Activated CD8-positive, alpha-beta memory T cell treated with anti-CD3 and anti-CD28 coated beads, Interleukin-2, amount 50 U/mL, for 24 hours (primary cell): ENCODE data around the gene CAPZB.

Experiments
- DNase-seq: peaks from one replicate; pipeline ENCODE4 v3.0.0-alpha.2; 2020; ENCODE audit errors: extremely low read depth

The CAPZB gene

DNA sequence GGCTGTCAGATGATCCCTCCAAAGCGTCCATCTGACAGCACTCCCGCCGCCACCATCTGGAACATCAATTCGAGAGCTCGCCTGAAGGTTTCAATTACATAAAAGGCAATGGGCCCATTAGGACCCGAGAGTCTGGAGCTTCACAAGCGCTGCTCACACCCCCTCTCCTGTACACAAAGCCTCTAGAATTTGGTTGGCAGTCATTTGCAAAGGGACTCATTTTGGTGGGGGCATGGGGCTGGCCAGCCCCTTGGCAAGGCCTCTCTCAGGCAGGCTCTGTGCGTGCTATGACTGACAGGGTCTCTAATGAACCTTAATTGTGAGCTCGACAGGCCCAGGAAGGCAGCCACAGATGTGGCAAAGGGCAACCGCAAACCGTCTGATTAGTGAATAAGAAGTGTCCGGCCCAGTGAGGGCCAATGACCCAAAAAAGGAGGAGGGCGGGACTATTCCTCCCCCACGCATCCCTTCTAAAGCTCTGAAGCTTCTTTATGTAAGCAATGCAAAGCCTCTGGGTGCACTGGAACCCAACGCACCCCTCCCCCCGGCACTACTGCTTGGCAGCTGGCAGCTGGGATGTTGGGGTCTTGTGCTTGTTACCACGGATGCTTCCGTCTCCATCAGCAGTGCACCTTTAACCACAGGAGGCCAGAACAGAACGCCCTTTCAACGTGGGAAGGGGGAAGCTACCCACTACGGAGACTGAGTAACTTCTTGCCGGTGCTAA lies 79.4 kb downstream of the CAPZB start:
- DNase-seq, result no peak

- DNase-seq, result no peak
Measured at GRCh38 chr1:19405195-19405760, 80.1 kb downstream of the CAPZB start.

DNA sequence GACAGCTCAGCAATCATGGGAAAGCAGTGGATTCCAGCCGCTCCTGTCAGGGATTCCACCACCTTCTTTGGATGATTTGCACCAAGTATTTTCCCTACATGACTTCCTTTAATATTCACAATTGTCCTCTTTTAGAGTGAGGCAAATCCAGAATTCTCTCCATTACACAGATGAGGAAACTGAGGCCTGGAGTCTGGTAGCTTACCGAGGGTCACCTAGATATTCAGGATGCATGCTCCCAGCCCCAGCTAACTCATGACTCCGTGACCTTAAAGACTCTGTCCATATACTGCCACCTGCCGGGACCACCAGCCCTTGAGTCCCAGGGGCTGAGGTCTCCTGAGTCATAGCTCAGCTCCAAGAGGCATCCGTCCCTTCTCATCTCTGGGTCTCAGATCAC lies 80.6 kb downstream of the CAPZB start:
- DNase-seq, result no peak

DNA sequence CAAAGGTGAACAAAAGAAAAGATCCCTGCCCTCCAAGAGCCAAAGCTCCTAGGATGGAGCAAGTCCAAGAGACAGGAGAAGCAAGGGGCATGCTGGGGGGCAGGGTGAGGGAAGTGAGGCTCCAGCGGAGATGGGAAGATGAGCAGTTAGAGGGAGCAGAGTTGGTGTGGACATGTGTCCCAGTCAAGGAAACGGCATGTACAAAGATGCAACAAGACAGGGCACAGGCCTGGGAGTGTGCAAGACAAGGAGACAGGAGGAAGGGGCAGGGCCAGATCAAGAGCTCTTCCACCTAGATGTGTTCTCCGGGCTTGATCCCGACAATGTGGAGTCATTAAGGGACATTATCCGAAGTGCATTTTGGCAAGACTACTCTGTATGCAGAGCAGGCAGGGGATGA lies 82.1 kb downstream of the CAPZB start:
- no peak for DNase-seq

DNA sequence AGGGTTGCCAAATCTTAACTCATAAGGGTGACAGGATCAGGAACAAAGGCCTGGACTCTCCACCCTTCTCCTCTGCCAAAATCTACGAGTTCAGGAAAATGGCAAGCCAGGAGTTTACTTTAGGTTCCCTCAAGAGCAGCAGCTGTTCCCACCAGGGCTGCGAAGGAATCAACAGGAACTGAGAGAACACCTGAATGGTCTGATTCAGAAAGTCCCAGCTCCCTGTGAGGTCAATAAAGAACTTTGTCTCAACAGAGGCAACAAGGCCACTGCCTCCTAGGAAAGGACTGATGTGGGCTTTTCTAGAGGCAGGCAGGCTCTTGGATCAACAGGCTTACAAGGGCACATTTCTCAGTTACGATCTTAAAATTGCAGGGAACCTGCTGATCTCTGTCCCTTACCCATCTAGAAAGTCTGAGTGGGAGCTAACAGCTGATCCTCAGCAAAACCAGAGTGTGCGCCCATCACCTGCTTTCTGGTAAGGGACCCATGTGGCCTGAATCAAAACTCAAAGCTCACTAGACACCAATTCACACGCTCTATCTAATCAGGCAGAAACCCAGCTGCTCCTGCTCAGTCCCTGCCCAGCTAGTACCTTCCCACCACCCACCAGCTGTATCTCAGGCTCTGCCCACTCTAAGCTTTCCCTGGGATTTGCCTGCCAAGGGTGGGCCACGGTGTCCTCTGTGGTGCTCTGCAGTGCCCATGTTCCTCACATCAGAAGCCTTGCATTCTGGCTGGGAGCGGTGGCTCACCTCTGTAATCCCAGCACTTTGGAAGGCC lies 83.1 kb downstream of the CAPZB start:
- DNase-seq, result no peak

GRCh38 chr1:19401535-19401889 lies 83.8 kb downstream of the CAPZB start:
- DNase-seq, result no peak

- no peak for DNase-seq
Measured at GRCh38 chr1:19400875-19401534, 84.3 kb downstream of the CAPZB start.

- DNase-seq, result no peak
Measured at GRCh38 chr1:19400192-19400611, 85.1 kb downstream of the CAPZB start.

DNA sequence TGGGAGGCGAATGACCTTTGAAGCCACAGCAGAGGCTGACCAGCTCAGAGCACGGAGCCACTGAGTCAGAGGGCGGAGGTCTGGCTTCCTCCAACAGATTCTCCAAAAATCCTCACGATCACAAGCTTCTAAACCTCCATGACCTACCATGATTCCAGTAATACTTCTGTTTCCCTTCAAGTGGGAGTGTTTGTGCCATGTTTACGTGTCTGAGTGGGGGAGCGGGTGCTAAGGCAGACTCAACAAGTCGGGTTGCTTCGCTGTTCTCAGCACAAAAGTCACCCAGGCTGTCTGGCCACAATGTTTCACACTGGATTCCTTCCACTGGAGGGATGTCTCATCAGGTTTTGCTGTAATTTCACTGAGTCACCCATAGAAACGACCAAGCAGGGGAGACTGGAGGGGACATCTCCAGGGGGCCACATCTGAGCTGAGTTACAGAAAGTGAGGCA lies 87.0 kb downstream of the CAPZB start:
- no peak for DNase-seq

DNA sequence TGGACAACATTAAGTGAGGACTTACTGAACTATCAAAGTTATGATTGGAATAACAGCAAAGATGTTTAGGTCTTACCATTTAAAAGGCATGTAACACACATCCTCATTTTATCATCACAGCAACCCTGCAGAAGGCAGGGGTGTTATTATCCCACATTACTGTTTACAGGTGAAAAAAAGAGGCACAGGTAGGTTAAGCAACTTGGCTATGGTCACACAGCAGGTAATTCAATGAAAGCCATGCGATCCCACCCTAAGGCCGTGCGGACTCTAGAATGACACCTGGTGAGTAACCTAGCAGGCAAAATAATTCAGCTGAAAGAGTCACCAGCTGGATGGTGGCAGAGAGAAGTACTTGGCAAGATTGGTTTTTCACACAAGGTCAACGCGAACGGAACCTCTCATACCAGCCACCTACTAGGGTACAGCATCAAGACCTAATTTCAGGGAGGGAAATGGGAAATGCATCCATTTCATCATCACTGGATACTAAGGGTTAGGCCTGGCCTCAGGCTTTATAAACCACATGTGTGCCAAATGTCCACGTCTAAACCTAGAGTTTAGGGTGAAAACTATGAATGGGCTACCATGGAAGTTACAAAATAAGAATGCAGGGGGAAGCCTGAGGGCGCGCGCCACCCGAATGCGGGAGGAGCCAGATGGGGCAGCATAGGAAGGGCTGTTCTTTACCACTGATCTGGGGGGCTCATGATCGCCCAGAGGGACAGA lies 88.0 kb downstream of the CAPZB start:
- no peak for DNase-seq

DNA sequence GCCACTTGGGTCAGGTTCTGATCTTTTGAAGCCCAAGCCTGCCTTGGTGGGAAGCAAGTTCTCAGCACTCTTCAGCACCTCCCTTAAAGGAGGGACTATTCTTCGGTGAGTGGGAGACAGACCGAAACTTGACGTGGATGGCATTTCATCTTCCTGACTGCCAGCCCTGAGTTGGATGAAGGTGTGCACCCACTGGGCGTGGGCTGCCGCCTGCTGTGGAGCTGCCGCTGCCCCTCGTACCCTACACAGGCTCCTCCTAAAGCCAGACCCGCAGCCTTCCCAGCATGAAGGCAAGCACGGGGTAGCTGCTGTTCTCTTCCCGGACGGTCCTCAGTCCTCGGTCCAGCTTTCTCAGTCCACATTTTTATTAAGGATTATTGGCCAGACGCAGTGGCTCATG lies 89.1 kb downstream of the CAPZB start:
- no peak for DNase-seq

GRCh38 chr1:19395678-19396192 lies 89.6 kb downstream of the CAPZB start:
- no peak for DNase-seq

DNA sequence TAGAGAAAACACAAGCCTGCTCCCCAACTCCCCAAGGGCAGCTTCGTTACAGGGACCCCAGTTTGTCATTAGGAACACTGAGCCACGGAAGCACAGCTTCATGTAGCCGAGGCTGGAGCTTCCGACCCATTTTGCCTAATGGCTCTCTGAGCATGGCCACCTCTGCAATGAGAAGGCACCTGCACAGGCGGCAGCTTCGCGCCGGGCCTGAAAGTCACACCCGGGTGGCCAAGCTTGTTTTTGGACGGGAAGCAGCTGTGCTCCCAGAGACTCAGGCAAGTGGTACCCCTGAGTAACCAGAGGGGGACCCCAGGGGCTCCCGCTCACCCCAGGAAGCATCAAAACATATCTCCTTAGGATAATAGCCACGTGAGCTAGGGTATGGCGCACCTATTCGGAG lies 92.3 kb downstream of the CAPZB start:
- DNase-seq, result no peak

GRCh38 chr1:19392221-19392620 lies 93.1 kb downstream of the CAPZB start:
- no peak for DNase-seq

- DNase-seq, result no peak
Measured at GRCh38 chr1:19391596-19391981, 93.8 kb downstream of the CAPZB start.

DNA sequence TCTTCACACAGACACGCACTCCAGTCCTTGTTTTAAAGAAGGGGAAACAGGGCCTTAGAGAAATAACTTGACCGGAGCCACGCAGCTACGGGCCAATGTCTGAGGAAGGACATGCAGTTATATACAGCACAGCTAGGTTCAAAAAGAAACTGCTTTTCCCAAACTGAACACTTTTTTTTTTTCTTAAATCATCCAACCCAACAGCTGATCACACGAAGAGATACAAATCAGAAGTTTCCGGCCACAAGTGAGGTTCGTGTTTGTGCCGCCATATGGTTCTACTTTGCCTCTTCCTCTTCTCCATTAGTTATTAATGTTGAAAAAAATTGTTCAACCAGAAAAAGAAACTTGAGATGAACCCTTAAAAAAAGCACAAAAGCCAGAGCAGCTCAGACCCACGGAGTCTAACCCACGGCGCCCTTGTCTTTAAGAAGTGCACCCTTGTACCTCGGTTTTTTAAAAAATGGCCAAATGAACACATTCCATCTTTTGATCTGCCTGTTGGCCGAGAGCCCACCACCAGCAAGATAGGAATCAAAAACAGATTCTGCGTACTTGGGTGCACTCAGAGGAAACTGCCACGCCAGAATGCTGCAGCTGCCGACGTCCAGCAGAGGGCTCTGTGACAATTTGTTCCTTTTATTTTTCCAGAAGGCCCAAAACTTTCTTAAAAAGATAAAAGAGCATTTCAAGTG lies 94.3 kb downstream of the CAPZB start:
- peak; percentile 21 for DNase-seq

DNA sequence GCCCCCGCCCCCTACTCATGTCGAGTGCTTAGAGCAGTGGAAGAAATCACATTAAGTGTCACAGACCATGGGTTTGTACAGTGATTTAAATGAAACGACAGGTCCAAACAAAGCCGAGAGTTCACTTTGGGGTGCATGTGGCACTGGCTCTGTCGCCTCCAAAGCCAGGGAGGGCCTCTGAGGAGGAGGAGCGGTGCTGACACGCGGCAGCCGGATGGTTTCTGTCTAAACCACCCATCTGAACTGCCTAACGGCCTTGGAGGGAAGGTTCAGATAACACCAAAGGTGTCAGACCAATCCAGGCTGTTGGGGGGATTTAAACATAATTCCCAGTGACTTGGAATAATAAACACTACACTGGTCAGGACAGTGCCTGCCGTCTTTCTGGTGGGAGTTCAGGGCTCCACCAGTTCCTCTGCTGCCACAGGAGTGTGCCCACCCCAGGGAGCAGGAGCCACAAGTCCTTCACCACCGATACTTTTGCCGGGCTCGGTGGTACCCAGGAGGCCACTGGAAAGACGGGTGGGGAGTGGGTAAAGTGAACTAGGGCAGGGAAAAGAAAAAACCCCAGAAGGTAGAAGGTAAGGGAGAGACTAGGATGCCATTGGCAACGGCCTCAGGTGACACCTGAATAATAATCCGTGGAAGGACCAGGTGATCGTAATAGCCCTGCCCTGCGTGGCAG lies 95.0 kb downstream of the CAPZB start:
- DNase-seq, result no peak

DNA sequence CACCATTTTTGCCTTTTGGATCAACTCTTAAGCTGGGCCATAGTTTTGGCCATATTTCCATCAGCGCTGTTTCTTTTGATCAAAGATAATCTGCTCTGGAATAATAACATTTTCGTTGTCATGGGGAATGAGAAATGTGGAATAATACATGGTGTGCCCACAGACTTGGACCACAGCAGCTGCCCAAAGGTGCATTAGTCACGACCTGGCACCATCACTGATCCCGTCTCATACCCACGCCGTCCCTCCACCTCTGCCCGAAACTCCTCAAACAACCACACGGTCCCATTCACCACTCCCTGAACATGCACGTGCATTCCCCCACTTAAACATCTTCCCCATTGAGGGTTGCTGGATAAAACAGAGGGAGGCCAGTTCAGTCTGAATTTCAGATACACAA lies 96.4 kb downstream of the CAPZB start:
- DNase-seq, result no peak

- no peak for DNase-seq
Measured at GRCh38 chr1:19387045-19387467, 98.3 kb downstream of the CAPZB start.

DNA sequence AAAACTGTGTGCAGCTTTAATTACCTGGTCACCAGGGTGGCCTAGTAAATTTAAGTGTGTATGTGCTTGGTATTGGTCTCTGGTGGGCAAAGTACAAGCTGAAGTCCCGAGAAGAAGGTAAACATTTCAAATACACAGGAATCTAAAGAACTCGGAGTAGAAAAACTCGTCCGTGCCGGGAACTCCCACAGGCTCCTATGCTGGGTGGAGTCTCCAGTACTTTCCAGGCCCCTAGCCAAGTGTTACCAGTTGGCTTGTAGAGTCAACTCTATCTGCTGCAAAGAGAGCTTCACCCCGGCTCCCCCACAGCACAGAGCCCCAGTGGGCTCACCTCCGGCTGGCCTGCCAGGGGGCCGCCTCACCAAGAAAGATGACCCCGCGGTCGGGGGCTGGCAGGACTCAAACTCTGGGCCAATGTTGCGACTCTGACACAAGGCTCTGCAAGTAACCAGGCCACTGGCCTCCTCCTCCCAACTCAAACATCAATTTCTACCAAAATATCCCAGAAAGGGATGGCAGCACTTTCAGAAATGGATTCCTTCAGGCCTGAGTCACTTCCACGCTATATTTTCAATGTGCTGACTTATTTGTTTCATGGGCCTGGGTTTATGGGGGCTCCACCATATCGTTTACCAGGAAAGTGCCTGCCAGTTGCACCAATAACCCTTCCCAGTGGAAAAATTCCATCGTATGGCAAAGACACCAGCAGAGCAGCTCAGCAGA lies 99.3 kb downstream of the CAPZB start:
- no peak for DNase-seq
